ENCODE measurements around the gene GALK1.

Gene GALK1

GRCh38 chr17:75749545-75750389 is 15.2 kb downstream of the GALK1 start:
- DNase-seq, result peak; percentile 64

GRCh38 chr17:75748706-75749105 is 16.3 kb downstream of the GALK1 start:
- no peak for DNase-seq

- no peak for DNase-seq
These were observed 21.3 kb downstream of the GALK1 start for GRCh38 chr17:75743625-75744206.

- no peak for DNase-seq
These were observed 22.7 kb downstream of the GALK1 start for GRCh38 chr17:75742337-75742736.

- no peak for DNase-seq
These were observed 24.3 kb downstream of the GALK1 start for GRCh38 chr17:75740631-75741077.

- DNase-seq, result no peak
These were observed 24.8 kb downstream of the GALK1 start for GRCh38 chr17:75740215-75740614.

- DNase-seq, result no peak
These were observed 25.2 kb downstream of the GALK1 start for GRCh38 chr17:75739801-75740200.

GRCh38 chr17:75739174-75739573 is 25.8 kb downstream of the GALK1 start:
- no peak for DNase-seq

- DNase-seq, result no peak
These were observed 26.7 kb downstream of the GALK1 start for GRCh38 chr17:75738218-75738802.

GRCh38 chr17:75737133-75737962 is 27.6 kb downstream of the GALK1 start:
- no peak for DNase-seq

GRCh38 chr17:75736173-75736835 is 28.7 kb downstream of the GALK1 start:
- no peak for DNase-seq

- DNase-seq, result no peak
These were observed 30.2 kb downstream of the GALK1 start for GRCh38 chr17:75734674-75735294.

- no peak for DNase-seq
These were observed 31.5 kb downstream of the GALK1 start for GRCh38 chr17:75733471-75733870.

- no peak for DNase-seq
These were observed 33.1 kb downstream of the GALK1 start for GRCh38 chr17:75731716-75732498.

GRCh38 chr17:75731086-75731715 is 33.8 kb downstream of the GALK1 start:
- no peak for DNase-seq

GRCh38 chr17:75730065-75730464 is 34.9 kb downstream of the GALK1 start:
- no peak for DNase-seq

- no peak for DNase-seq
These were observed 35.6 kb downstream of the GALK1 start for GRCh38 chr17:75729351-75729750.

- no peak for DNase-seq
These were observed 37.6 kb downstream of the GALK1 start for GRCh38 chr17:75727391-75727790.

GRCh38 chr17:75725504-75725903 is 39.5 kb downstream of the GALK1 start:
- no peak for DNase-seq

Measured in 8988T (cell line).